Right cardiac atrium (tissue), 5 donors: ENCODE results near the gene TRIM17. TPM values are rescaled to one million over a fixed set of nuclear protein-coding genes. Genes with fewer than 3 reads are reported as not detected.
"Not testable (repeated sequence)": the region's sequence is repeated elsewhere in the genome, so short reads cannot be mapped to it uniquely, and the experiment has no call there.

Source experiments
- ATAC-seq, 2 donors: fragments of 200-7000 bp; cut with Tn5 transposase; one replicate each; pipeline versions ENCODE4 v1.8.0 to v1.9.1; 2020; ENCODE audit warnings: moderate library complexity in 2 of 2, mild to moderate bottlenecking in 1 of 2
- DNase-seq, 3 donors: peaks; one replicate each; pipeline ENCODE4 v3.0.0-alpha.2; 2020
- H3K27ac ChIP-seq: one replicate; pipeline ENCODE4 v1.5.1; 2013; ENCODE audit warnings: mild to moderate bottlenecking, low read length, control low read depth, moderate library complexity
- H3K27me3 ChIP-seq: one replicate; pipeline ENCODE4 v1.6.1; 2013; ENCODE audit not compliant: control insufficient read depth, insufficient read depth
- H3K4me1 ChIP-seq: one replicate; pipeline ENCODE4 v1.6.1; 2013; ENCODE audit warnings: low read length; ENCODE audit not compliant: control insufficient read depth, insufficient read depth
- H3K4me3 ChIP-seq: one replicate; pipeline ENCODE4 v1.5.1; 2013; ENCODE audit warnings: low read length, control low read depth
- H3K9me3 ChIP-seq: one replicate; pipeline ENCODE4 v1.6.1; 2013; ENCODE audit warnings: low read length; ENCODE audit not compliant: control insufficient read depth
- WGBS: extraction: QIAGEN DNeasy Blood & Tissue Kit; methylation state at CpG from one replicate; pipeline ENCODE4 v1.1.7; 2013; 5-methylcytosine and 5-hydroxymethylcytosine counted together
- intact Hi-C, 4 donors: fragments of 100-400 bp; cut with DNase I; formaldehyde crosslinking; loops; one replicate each; pipeline versions ENCODE4 v1.11.0 to v1.14.0; 2022 to 2023
- polyA plus RNA-seq: library from polyadenylated mRNA; stranded (reverse); fragments of 200-250 nt; gene quantifications from one replicate; pipeline ENCODE4 v1.2.3, GENCODE V29; 2013
- total RNA-seq, 4 donors: library from RNA; stranded (reverse); fragmentation: NEBNext Ultra II Directional; extraction: Animal tissue kit (Norgen Biotek cat#: 25700); gene quantifications; one replicate each; pipeline ENCODE4 v1.2.1, GENCODE V29; 2021
- donor health status: healthy with polysubstance abuse.
- donor health status: DM: no; HTN: yes; CAD: no.
- donor health status: DM: no; HTN: no; CAD: no.
- donor health status: DM: no; HTN: yes; CAD: no; lungs with severe emphysema.
- donor health status: DM: yes; HTN: yes; CAD: no.

Gene TRIM17
- total and polyA plus RNA-seq, 5 donors: 0.41 to 2.4 (median 0.83) TPM

GRCh38 chr1:228446852-228447251 is 30.2 kb upstream of the TRIM17 start:
- no peak overlapping the region for H3K4me3 ChIP-seq
- peak in 1 of 3 donors; percentile 46 for DNase-seq
- H3K27ac ChIP-seq: no peak overlapping the region
- intact Hi-C loops: no loop called here
- no peaks in the 10 kb centered on the region for H3K9me3 ChIP-seq
- ATAC-seq: no peak
- no peaks in the 10 kb centered on the region for H3K27me3 ChIP-seq
- H3K4me1 ChIP-seq: no peaks in the 10 kb centered on the region
- 51% methylated on average over 15 of the region's 15 CpGs for WGBS

- DNase-seq (peak; percentile 37 to 73 (median 58)), ATAC-seq (peak; percentile 61 to 67)
- Histone ChIP-seq H3K4me3 (peak overlapping the region; percentile 31), H3K27me3 (no peaks in the 10 kb centered on the region), H3K4me1 (no peaks in the 10 kb centered on the region), H3K27ac (no peak overlapping the region), H3K9me3 (no peaks in the 10 kb centered on the region)
- intact Hi-C loops: no loop called here
- 4% methylated on average over 51 of the region's 51 CpGs for WGBS
These were observed 29.4 kb upstream of the TRIM17 start for GRCh38 chr1:228445843-228446650.

GRCh38 chr1:228445490-228445842 is 28.8 kb upstream of the TRIM17 start:
- 5% methylated on average over 16 of the region's 16 CpGs for WGBS
- intact Hi-C loops: no loop called here
- Histone ChIP-seq H3K9me3 (no peaks in the 10 kb centered on the region), H3K4me1 (no peaks in the 10 kb centered on the region), H3K27me3 (no peaks in the 10 kb centered on the region), H3K4me3 (peak overlapping the region; percentile 31), H3K27ac (no peak overlapping the region)
- no peak for DNase-seq
- ATAC-seq: no peak

GRCh38 chr1:228443395-228443794 is 26.7 kb upstream of the TRIM17 start:
- no peak for DNase-seq

GRCh38 chr1:228440761-228441500 is 24.3 kb upstream of the TRIM17 start:
- DNase-seq (no peak), ATAC-seq (no peak)
- no peaks in the 10 kb centered on the region for H3K27me3 ChIP-seq
- H3K9me3 ChIP-seq: no peaks in the 10 kb centered on the region
- intact Hi-C loops: no loop called here
- H3K4me3 ChIP-seq: no peak overlapping the region
- no peaks in the 10 kb centered on the region for H3K4me1 ChIP-seq
- 88% methylated on average over 9 of the region's 9 CpGs for WGBS
- no peak overlapping the region for H3K27ac ChIP-seq

More at GRCh38 chr1:228443395-228443794, 26.7 kb upstream of the TRIM17 start:
- H3K27me3 ChIP-seq: no peaks in the 10 kb centered on the region
- H3K27ac ChIP-seq: no peak overlapping the region
- H3K9me3 ChIP-seq: no peaks in the 10 kb centered on the region
- no peak for ATAC-seq
- H3K4me1 ChIP-seq: no peaks in the 10 kb centered on the region
- H3K4me3 ChIP-seq: no peak overlapping the region
- intact Hi-C loops: no loop called here

GRCh38 chr1:228438266-228438665 is 21.6 kb upstream of the TRIM17 start:
- Histone ChIP-seq H3K27me3 (no peaks in the 10 kb centered on the region), H3K27ac (no peak overlapping the region), H3K9me3 (no peaks in the 10 kb centered on the region), H3K4me1 (no peaks in the 10 kb centered on the region), H3K4me3 (no peak overlapping the region)
- 48% methylated on average over 1 of the region's 1 CpG for WGBS
- no peak for DNase-seq
- no peak for ATAC-seq
- intact Hi-C loops: no loop called here

- intact Hi-C loops: no loop called here
- DNase-seq (no peak), ATAC-seq (no peak)
- Histone ChIP-seq H3K9me3 (no peaks in the 10 kb centered on the region), H3K4me1 (no peaks in the 10 kb centered on the region), H3K27ac (no peak overlapping the region), H3K4me3 (no peak overlapping the region), H3K27me3 (no peaks in the 10 kb centered on the region)
- WGBS: 91% methylated on average over 7 of the region's 7 CpGs
These were observed 20.8 kb upstream of the TRIM17 start for GRCh38 chr1:228437424-228437962.

GRCh38 chr1:228434689-228435088 is 18.0 kb upstream of the TRIM17 start:
- WGBS: 81% methylated on average over 4 of the region's 4 CpGs
- H3K4me1 ChIP-seq: no peaks in the 10 kb centered on the region
- H3K27ac ChIP-seq: no peak overlapping the region
- H3K4me3 ChIP-seq: no peak overlapping the region
- H3K9me3 ChIP-seq: no peaks in the 10 kb centered on the region
- ATAC-seq (no peak), DNase-seq (no peak)
- intact Hi-C loops: no loop called here
- H3K27me3 ChIP-seq: no peaks in the 10 kb centered on the region

- DNase-seq, intact Hi-C loops, H3K27me3 ChIP-seq, H3K9me3 ChIP-seq, ATAC-seq, H3K27ac ChIP-seq, H3K4me3 ChIP-seq, H3K4me1 ChIP-seq: not testable (repeated sequence)
- 78% methylated on average over 7 of the region's 7 CpGs for WGBS
These were observed 16.8 kb upstream of the TRIM17 start for GRCh38 chr1:228433337-228434053.

- intact Hi-C loops: no loop called here
- no peak for DNase-seq
- 61% methylated on average over 6 of the region's 6 CpGs for WGBS
- Histone ChIP-seq H3K9me3 (no peaks in the 10 kb centered on the region), H3K27ac (no peak overlapping the region), H3K4me3 (no peak overlapping the region), H3K4me1 (no peaks in the 10 kb centered on the region), H3K27me3 (no peaks in the 10 kb centered on the region)
- no peak for ATAC-seq
These were observed 13.6 kb upstream of the TRIM17 start for GRCh38 chr1:228430243-228430642.

GRCh38 chr1:228429698-228430097 is 13.0 kb upstream of the TRIM17 start:
- Histone ChIP-seq H3K27me3 (no peaks in the 10 kb centered on the region), H3K4me1 (no peaks in the 10 kb centered on the region), H3K4me3 (no peak overlapping the region), H3K27ac (no peak overlapping the region), H3K9me3 (no peaks in the 10 kb centered on the region)
- DNase-seq (no peak), ATAC-seq (no peak)
- WGBS: 76% methylated on average over 9 of the region's 9 CpGs
- intact Hi-C loops: no loop called here
